MV-4-11 (cell line): Measurements from ENCODE around the gene DPH1.

Source experiments
- DNase-seq: peaks from one replicate; lab custom pipeline; 2025; lab: John Stamatoyannopoulos, UW

The DPH1 gene

GRCh38 chr17:2062571-2063183 lies 32.7 kb downstream of the DPH1 start:
- no peak for DNase-seq

DNA sequence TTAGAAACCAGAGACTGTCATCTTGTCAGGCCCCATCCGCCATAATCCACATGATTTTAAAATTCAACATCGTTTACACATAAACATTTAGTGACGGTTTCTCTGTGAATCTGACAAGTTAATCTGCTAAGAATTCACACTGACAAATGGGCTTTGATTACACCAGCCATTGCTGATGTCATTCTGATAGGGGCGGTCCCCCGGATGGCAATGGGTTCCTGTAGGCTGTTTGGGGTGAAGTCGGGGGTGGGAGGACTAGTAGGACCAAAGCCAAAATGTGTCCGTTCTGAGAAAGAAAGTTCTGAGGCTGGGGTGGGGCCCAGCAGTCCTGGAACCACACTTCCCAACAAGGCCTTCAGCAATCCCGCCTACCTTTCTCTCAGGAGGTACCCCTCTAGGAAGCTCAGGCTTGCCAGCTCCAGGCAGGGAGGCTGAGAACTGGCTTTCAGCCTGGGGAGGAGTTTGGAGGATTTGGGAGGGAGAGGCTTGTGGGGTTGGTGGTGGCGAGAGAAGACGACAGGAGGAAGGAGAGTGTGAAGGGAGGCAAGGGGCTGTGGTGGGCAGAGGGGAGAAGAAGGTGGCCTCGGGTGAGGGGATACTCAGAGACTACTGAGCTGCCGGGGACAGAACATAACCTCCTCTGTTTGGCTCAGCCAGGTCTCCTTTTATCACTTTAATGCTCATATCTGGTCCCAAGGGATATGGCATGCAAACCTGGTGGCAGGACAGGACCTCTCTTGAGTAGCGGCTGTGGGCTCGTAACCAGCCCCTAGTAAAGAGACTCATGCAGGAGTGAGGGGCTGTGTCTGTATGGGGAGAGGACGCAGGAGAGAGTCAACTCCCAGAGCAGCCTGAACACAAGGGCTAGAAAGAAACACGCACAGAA lies 33.6 kb downstream of the DPH1 start:
- DNase-seq, result no peak

GRCh38 chr17:2064147-2064489 lies 34.2 kb downstream of the DPH1 start:
- no peak for DNase-seq

GRCh38 chr17:2064520-2064971 lies 34.6 kb downstream of the DPH1 start:
- no peak for DNase-seq

- peak; percentile 42 for DNase-seq
Measured at GRCh38 chr17:2064980-2065785, 35.2 kb downstream of the DPH1 start.

DNA sequence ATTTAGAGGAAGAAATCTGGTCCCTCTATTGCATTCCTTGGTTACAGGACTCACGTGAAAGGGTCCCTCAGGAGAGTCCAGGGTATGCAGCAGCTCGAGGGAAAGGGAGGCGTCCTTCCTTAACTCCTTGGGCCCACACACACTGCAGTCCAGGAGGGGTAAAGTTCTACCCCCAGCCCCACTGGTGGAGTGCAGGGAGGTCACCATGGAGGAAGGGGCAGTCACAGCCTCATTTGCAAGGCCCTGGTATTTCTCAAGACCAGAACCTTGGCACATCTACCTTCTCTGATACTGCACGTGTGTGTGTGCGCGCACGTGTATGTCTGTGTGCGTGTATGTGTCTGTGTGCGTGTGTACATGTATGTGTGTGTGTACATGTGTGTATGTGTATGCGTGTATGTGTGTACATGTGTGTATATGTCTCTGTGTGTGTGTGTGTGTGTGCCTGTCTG lies 36.0 kb downstream of the DPH1 start:
- DNase-seq, result no peak

DNA sequence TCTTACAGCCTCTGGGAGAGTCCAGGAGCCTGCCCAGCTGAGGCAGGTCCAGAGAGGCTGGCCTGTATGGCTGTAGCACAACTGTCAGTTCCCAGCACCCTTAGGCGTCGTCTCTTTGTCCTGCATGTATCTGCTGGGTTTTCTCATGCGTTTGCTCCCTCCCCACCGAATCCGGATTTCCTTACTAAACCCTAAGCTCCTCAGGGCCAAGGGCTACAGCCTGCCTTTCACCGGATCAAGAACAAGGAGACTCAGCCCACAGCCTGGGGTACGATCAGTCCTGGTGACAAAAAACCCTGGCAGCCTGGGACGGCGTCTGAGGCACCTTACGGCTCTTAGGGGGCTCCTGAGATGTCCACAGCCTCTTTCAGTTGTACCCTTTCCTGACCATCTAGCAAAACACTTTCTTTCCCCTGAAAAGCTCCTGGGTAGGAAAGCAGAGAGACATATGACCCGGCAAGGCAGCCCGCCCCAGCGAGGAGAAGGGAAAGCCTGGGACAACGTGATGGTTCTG lies 37.2 kb downstream of the DPH1 start:
- no peak for DNase-seq

GRCh38 chr17:2067608-2068024 lies 37.7 kb downstream of the DPH1 start:
- DNase-seq, result no peak

GRCh38 chr17:2068031-2068518 lies 38.1 kb downstream of the DPH1 start:
- DNase-seq, result no peak

GRCh38 chr17:2068519-2069051 lies 38.6 kb downstream of the DPH1 start:
- DNase-seq, result no peak

GRCh38 chr17:2070241-2071023 lies 40.5 kb downstream of the DPH1 start:
- DNase-seq, result peak; percentile 73

DNA sequence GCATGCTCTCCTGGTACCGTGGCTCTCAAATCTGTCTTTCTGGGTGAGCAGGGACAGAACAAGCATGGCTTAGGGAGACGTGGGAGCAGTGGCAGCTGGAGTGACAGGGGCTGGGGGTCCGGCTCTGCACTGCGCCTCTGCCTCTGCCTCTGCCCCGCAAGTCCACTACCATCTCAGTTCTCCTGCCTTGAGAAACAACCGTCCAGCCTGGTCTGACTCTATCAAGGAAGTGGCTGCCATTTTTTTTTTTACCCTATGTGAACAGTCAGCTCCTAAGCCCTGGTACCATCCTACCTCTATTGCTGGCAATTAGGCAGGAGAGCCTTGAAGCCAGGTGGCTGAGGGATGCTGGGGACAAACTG lies 41.1 kb downstream of the DPH1 start:
- DNase-seq, result no peak

- DNase-seq, result peak; percentile 52
Measured at GRCh38 chr17:2071455-2072281, 41.7 kb downstream of the DPH1 start.

DNA sequence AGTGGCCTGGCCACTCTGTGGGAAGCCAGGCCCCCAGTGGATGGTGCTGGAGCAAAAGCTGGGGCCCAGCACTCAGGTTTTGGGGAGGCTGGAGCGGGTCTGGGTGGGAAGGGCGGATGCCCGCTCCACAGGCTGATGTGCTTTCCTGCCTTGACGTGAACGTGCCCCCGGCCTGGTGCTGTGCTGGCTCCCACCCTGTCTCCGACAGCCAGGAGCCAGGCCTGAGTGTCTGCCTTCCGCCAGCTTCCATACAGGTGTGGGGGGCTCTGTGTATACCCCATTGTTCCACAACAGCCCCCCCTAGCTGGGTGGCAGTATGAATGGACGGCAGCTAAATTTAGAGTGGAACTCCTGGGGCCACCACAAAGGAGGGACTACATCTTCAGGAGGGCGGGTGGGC lies 45.0 kb downstream of the DPH1 start:
- no peak for DNase-seq

DNA sequence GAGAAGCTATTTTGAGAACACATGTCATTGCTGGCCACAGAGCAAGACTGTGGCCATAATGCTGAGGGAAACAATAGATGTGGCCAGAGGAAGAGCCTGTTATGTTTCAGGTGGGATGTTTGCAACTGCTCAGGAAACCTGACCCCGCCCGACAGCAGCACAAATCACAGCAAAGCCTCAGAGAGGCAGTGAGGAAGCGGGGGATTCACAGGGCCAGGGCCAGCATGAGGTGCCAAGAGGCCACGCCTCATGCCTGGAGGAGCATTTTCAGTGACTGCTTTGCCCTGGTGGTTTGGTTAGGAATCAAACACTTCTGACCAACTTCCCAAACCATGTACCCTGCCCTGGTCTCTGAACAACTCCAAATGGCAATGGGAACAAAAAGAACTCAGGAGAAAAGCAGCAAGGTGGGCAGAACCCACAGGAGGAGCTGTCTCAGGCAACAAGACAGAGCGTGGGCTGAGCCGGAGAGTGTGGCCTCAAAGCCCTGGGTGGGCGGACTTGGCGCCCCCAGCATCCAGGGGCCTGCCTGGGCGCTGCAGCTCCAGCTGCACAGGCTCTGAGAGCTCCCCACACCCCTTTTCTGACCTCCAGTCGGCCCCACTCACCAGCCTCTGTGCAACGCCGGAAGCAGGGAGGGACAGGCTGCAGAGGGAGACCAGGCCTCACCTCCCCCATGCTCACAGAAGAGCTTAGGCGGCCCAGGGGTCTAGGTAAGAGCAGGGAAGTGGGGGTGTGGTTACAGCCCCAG lies 45.6 kb downstream of the DPH1 start:
- no peak for DNase-seq

DNA sequence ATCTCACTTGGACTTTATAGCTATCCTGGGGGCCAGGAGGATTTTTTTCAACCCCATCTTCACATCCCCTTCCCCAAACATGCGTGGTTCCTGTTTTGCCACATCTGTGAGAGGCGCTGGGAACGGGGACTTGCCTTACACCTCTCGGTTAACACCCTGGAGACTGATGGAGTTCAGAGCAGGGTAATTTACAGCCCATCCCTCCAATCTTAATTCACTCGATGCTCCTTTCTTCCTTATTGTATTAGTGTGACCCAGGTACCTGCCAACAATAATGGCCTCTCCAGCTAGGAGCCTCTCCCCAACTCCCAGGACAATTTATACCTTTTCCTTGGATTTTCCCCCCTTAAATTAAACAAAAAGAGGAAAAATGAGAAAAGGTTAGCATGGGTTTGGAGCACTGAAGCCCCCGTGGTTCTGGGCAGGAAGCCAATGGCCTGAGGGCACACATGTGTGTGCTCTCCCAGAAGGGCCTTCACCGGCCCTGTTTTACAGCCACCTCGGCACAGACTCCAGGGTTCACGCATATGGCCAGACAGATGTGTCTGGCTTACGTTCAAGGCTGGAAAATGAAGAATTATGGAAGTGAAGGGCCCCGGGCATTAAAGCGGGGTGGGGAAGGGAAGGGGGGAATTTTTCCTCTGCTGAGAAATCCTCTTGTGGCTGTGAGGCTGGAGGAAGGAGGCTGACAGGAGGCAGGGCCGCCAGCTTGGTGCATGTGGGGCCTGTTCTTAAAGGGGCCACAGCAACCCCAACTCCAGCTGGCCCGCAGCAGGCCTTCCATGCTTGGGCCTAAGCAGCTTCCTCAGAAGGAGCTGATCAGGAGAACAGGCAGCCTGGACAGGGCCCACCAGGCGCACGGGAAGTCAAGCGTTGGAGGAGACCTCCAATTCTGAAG lies 46.4 kb downstream of the DPH1 start:
- DNase-seq, result no peak

- no peak for DNase-seq
Measured at GRCh38 chr17:2077040-2077439, 47.1 kb downstream of the DPH1 start.

- DNase-seq, result no peak
Measured at GRCh38 chr17:2081564-2081963, 51.6 kb downstream of the DPH1 start.
